Measurements from ENCODE around the gene KLK7.

Gene KLK7

GRCh38 chr19:51005248-51005647, 21.5 kb upstream of the KLK7 start:
- Histone ChIP-seq H3K79me2 (ENCODE audit: insufficient read depth, low read length) (no peaks in the 10 kb centered on the region), H3K4me2 (ENCODE audit: low read depth, low read length, poor library complexity, severe bottlenecking) (no peak overlapping the region), H4K20me1 (ENCODE audit: insufficient read depth, low read length, poor library complexity, severe bottlenecking) (no peaks in the 10 kb centered on the region), H3K4me3 (ENCODE audit: low read length, poor library complexity, severe bottlenecking) (no peak overlapping the region), H3K27me3 (ENCODE audit: insufficient read depth, low read length, poor library complexity, severe bottlenecking) (no peaks in the 10 kb centered on the region), H3K9me2 (replicated peaks; ENCODE audit: low read depth, low read length) (no peaks in the 10 kb centered on the region), H3K4me1 (ENCODE audit: insufficient read depth, low read length, poor library complexity, severe bottlenecking) (no peaks in the 10 kb centered on the region), H3K9me3 (ENCODE audit: insufficient read depth, low read depth, low read length) (peaks cover 5% of the 10 kb centered on the region; the same call in 1 of the 2 replicates), H3K36me3 (ENCODE audit: insufficient read depth, low read length) (no peaks in the 10 kb centered on the region), H2AFZ (ENCODE audit: low read length) (no peak overlapping the region), H3F3A (ENCODE audit: low read depth) (no peaks in the 10 kb centered on the region), H3K9ac (ENCODE audit: low read depth, low read length, poor library complexity, severe bottlenecking) (no peak overlapping the region)
- TF ChIP-seq EZH2phosphoT487 (IDR thresholded peaks at IDR 0.05; ENCODE audit: borderline replicate concordance) (no peak), CTCF (conservative IDR thresholded peaks at IDR 0.05; ENCODE audit: low read length) (no peak)

GRCh38 chr19:51003316-51003715, 19.6 kb upstream of the KLK7 start:
- no peak overlapping the region for H3K9ac ChIP-seq (ENCODE audit: low read depth, low read length, poor library complexity, severe bottlenecking)
- H3K79me2 ChIP-seq (ENCODE audit: insufficient read depth, low read length) = no peaks in the 10 kb centered on the region
- no peaks in the 10 kb centered on the region for H4K20me1 ChIP-seq (ENCODE audit: insufficient read depth, low read length, poor library complexity, severe bottlenecking)
- no peak overlapping the region for H3K4me2 ChIP-seq (ENCODE audit: low read depth, low read length, poor library complexity, severe bottlenecking)
- TF ChIP-seq EZH2phosphoT487 (IDR thresholded peaks at IDR 0.05; ENCODE audit: borderline replicate concordance) = no peak
- TF ChIP-seq CTCF (conservative IDR thresholded peaks at IDR 0.05; ENCODE audit: low read length) = no peak
- no peaks in the 10 kb centered on the region for H3K9me2 ChIP-seq (replicated peaks; ENCODE audit: low read depth, low read length)
- no peaks in the 10 kb centered on the region for H3K4me1 ChIP-seq (ENCODE audit: insufficient read depth, low read length, poor library complexity, severe bottlenecking)
- no peaks in the 10 kb centered on the region for H3K36me3 ChIP-seq (ENCODE audit: insufficient read depth, low read length)
- H3K4me3 ChIP-seq (ENCODE audit: low read length, poor library complexity, severe bottlenecking) = no peak overlapping the region
- no peaks in the 10 kb centered on the region for H3F3A ChIP-seq (ENCODE audit: low read depth)
- no peaks in the 10 kb centered on the region for H3K27me3 ChIP-seq (ENCODE audit: insufficient read depth, low read length, poor library complexity, severe bottlenecking)
- H2AFZ ChIP-seq (ENCODE audit: low read length) = no peak overlapping the region
- peaks cover 5% of the 10 kb centered on the region; the same call in 1 of the 2 replicates for H3K9me3 ChIP-seq (ENCODE audit: insufficient read depth, low read depth, low read length)

GRCh38 chr19:51002542-51003311, 19.0 kb upstream of the KLK7 start:
- no peaks in the 10 kb centered on the region for H3K79me2 ChIP-seq (ENCODE audit: insufficient read depth, low read length)
- TF ChIP-seq EZH2phosphoT487 (IDR thresholded peaks at IDR 0.05; ENCODE audit: borderline replicate concordance) (no peak), CTCF (conservative IDR thresholded peaks at IDR 0.05; ENCODE audit: low read length) (no peak)
- no peaks in the 10 kb centered on the region for H3K9me2 ChIP-seq (replicated peaks; ENCODE audit: low read depth, low read length)
- H3K4me2 ChIP-seq (ENCODE audit: low read depth, low read length, poor library complexity, severe bottlenecking) = no peak overlapping the region
- no peaks in the 10 kb centered on the region for H3K36me3 ChIP-seq (ENCODE audit: insufficient read depth, low read length)
- no peak overlapping the region for H2AFZ ChIP-seq (ENCODE audit: low read length)
- H4K20me1 ChIP-seq (ENCODE audit: insufficient read depth, low read length, poor library complexity, severe bottlenecking) = no peaks in the 10 kb centered on the region
- H3F3A ChIP-seq (ENCODE audit: low read depth) = no peaks in the 10 kb centered on the region
- H3K27me3 ChIP-seq (ENCODE audit: insufficient read depth, low read length, poor library complexity, severe bottlenecking) = no peaks in the 10 kb centered on the region
- peaks cover 5% of the 10 kb centered on the region; the same call in 1 of the 2 replicates for H3K9me3 ChIP-seq (ENCODE audit: insufficient read depth, low read depth, low read length)
- H3K4me3 ChIP-seq (ENCODE audit: low read length, poor library complexity, severe bottlenecking) = no peak overlapping the region
- H3K9ac ChIP-seq (ENCODE audit: low read depth, low read length, poor library complexity, severe bottlenecking) = no peak overlapping the region
- no peaks in the 10 kb centered on the region for H3K4me1 ChIP-seq (ENCODE audit: insufficient read depth, low read length, poor library complexity, severe bottlenecking)

All from Loucy (cell line).